Measurements from ENCODE around the gene TSPYL2.

TSPYL2 gene

DNA sequence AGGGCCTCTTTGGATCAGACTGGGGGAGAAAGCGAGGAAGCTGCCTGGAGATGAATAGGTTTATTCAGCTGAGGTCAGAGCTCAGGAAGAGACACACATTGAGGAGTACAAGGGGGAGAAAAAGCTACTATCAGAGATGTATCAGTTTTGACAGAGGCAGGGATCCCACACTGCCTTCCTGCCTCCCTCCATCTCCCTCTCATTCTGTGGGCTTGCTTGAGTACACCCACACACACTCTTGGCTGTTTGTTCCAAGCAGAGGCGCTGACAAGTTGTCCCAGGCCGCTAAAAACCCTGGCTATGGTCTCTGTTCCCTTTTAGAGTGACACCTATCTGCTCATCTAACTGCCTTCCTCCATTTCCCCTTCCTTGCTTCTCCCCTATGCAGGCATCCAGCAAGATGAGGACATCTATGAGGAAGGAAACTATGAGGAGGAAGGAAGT, 5.2 kb downstream of the TSPYL2 start:
- Histone ChIP-seq H3K9me3 (no peaks in the 10 kb centered on the region), H3K27me3 (peaks cover 11% of the 10 kb centered on the region), H3K27ac (no peak overlapping the region), H3K4me1 (ENCODE audit: control insufficient read depth in 1 of 2, insufficient read depth in 1 of 2, low read depth in 1 of 2, low read length in 1 of 2) (peaks cover 25 to 28% of the 10 kb centered on the region in 2 experiments), H3K4me3 (ENCODE audit: low read depth in 1 of 2, low read length in 1 of 2) (no peak overlapping the region), H3K36me3 (no peaks in the 10 kb centered on the region)
- TF ChIP-seq, protein P1, sequence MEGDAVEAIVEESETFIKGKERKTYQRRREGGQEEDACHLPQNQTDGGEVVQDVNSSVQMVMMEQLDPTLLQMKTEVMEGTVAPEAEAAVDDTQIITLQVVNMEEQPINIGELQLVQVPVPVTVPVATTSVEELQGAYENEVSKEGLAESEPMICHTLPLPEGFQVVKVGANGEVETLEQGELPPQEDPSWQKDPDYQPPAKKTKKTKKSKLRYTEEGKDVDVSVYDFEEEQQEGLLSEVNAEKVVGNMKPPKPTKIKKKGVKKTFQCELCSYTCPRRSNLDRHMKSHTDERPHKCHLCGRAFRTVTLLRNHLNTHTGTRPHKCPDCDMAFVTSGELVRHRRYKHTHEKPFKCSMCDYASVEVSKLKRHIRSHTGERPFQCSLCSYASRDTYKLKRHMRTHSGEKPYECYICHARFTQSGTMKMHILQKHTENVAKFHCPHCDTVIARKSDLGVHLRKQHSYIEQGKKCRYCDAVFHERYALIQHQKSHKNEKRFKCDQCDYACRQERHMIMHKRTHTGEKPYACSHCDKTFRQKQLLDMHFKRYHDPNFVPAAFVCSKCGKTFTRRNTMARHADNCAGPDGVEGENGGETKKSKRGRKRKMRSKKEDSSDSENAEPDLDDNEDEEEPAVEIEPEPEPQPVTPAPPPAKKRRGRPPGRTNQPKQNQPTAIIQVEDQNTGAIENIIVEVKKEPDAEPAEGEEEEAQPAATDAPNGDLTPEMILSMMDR (IDR thresholded peaks at IDR 0.05) = no peak

DNA sequence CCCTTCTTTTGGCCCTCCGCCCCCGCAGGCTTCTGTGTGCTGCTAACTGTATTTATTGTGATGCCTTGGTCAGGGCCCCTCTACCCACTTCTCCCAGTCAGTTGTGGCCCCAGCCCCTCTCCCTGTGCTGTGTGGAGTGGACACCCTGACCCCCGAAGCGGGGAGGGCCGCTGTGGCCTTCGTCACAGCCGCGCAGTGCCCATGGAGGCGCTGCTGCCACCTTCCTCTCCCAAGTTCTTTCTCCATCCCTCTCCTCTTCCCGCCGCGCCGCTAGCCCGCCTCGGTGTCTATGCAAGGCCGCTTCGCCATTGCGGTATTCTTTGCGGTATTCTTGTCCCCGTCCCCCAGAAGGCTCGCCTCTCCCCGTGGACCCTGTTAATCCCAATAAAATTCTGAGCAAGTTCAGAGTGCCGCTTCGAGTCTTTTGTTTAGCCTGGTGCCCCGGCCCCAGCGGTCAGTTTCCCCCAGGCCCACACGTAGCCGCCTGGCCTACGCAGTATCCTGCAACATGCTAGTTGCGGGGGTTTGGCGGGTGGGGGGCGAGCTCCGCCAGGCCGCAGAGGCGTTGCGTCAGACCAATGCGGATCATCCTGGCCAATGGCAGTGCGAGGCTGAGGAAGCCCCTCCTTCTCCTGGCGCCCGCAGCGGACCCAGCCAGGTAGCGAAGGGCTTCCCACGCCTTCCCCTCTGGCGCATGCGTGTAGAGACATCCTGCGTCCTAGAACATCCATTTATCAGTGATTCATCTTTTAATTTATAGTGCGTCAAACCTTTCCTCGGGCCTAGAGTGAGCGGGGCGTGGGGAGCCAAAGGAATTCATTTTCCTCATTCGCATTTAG, 6.2 kb downstream of the TSPYL2 start:
- Histone ChIP-seq H3K27me3 (peaks cover 2% of the 10 kb centered on the region), H3K9me3 (no peaks in the 10 kb centered on the region), H3K4me3 (ENCODE audit: low read depth in 1 of 2, low read length in 1 of 2) (peak overlapping the region; percentile 37 to 38), H3K27ac (no peak overlapping the region), H3K4me1 (ENCODE audit: control insufficient read depth in 1 of 2, insufficient read depth in 1 of 2, low read depth in 1 of 2, low read length in 1 of 2) (peaks cover 22% of the 10 kb centered on the region in 2 experiments), H3K36me3 (no peaks in the 10 kb centered on the region)
- TF ChIP-seq, protein P1 (IDR thresholded peaks at IDR 0.05) = no peak

DNA sequence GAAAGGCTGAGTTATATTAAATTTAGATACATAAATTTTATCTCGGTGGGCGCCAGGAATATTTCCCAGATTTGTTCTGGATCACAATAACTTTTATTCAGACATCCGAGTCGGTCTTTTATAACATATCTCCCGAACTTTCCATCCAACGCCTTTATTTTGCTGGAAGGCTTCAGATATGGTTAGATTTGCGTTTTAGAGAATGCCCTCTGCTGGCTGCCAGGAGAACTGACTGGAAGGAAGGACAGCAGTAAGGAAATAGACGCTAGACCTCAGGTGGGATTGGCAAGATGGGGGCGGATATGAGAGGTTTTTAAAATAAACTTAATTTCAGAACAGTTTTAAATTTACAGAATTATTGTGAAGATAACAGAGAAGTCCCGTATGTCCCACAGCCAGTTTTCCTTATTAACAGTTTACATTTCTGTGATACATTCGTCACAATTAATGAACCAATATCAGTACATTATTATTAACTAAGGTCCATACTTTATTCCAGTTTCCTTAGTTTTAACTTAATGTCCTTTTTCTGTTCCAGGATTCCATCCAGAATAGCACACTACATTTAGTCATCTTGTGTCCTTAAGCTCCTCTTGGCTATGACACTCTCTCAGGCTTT, 7.2 kb downstream of the TSPYL2 start:
- Histone ChIP-seq H3K36me3 (no peaks in the 10 kb centered on the region), H3K27ac (no peak overlapping the region), H3K4me3 (ENCODE audit: low read depth in 1 of 2, low read length in 1 of 2) (peak overlapping the region; percentile 37 to 38), H3K27me3 (no peaks in the 10 kb centered on the region), H3K4me1 (ENCODE audit: control insufficient read depth in 1 of 2, insufficient read depth in 1 of 2, low read depth in 1 of 2, low read length in 1 of 2) (peaks cover 25 to 27% of the 10 kb centered on the region in 2 experiments), H3K9me3 (no peaks in the 10 kb centered on the region)
- TF ChIP-seq, protein P1 (IDR thresholded peaks at IDR 0.05) = peak; percentile 74

DNA sequence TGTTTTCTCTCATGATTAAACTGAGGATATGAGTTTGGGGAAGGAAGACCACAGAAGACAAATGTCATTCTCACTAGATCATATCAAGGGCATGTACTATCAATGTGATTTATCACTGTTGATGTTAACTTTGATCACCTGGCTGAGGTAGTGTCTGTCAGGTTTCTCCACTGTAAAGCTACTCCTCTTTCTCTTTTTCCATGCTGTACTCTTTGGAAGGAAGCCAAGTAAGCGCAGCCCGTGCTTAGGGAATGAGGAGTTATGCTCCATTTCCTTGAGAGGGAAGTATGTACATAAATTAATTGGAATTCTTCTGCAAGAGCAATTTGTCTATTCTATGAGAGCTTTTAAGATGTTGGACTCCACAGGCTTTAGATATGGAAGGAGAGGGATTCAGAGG, 7.8 kb downstream of the TSPYL2 start:
- TF ChIP-seq, protein P1 (IDR thresholded peaks at IDR 0.05) = no peak
- no peak overlapping the region for H3K27ac ChIP-seq
- H3K4me3 ChIP-seq (ENCODE audit: low read depth in 1 of 2, low read length in 1 of 2) = no peak overlapping the region
- H3K27me3 ChIP-seq = no peaks in the 10 kb centered on the region
- no peaks in the 10 kb centered on the region for H3K36me3 ChIP-seq
- peaks cover 25 to 30% of the 10 kb centered on the region in 2 experiments for H3K4me1 ChIP-seq (ENCODE audit: control insufficient read depth in 1 of 2, insufficient read depth in 1 of 2, low read depth in 1 of 2, low read length in 1 of 2)
- no peaks in the 10 kb centered on the region for H3K9me3 ChIP-seq

DNA sequence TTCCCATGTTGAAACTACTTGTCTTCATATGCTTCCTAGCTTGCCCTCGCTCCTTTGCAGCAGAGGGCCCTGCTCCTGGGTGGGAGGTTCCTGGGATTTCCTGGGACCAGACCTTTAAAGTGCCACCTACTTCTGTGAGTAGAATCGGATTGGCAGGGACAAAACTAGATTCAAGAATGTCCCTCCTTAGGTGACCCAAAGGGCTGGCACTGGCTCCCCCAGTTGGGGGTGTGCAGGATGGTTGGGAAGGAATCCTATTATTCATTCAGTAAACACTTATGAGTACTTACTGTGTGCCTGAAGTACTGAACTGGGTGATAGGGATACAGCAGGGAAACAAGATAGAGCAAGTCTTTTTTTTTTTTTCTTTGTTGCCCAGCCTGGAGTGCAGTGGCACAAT, 9.2 kb downstream of the TSPYL2 start:
- Histone ChIP-seq H3K36me3 (no peaks in the 10 kb centered on the region), H3K9me3 (no peaks in the 10 kb centered on the region), H3K27ac (no peak overlapping the region), H3K4me3 (ENCODE audit: low read depth in 1 of 2, low read length in 1 of 2) (no peak overlapping the region), H3K27me3 (no peaks in the 10 kb centered on the region), H3K4me1 (ENCODE audit: control insufficient read depth in 1 of 2, insufficient read depth in 1 of 2, low read depth in 1 of 2, low read length in 1 of 2) (peaks cover 25 to 30% of the 10 kb centered on the region in 2 experiments)
- TF ChIP-seq, protein P1 (IDR thresholded peaks at IDR 0.05) = no peak

Data from neutrophil (primary cell).